ENCODE measurements around the gene GPATCH1. TPM values are rescaled to one million over a fixed set of nuclear protein-coding genes. Genes with fewer than 3 reads are reported as not detected.

The GPATCH1 gene
- total and polyA plus RNA-seq, 10 of the 15 experiments (the other 5 are each of a cell fraction or from before 2014, with no cell fraction given): 4.5 to 9.6 (median 7.2) TPM

- TF ChIP-seq ZBTB4 (CRISPR knock-in tag; IDR thresholded peaks at IDR 0.05): no peak
- TF ChIP-seq HDAC2 (IDR thresholded peaks at IDR 0.05): no peak
- TF ChIP-seq SUZ12 (IDR thresholded peaks at IDR 0.05; ENCODE audit: unreplicated experiment): no peak
- no peak for TF ChIP-seq CUX1 (IDR thresholded peaks at IDR 0.05; ENCODE audit: insufficient replicate concordance, low read depth, low read length)
- TF ChIP-seq SREBF2 (IDR thresholded peaks at IDR 0.05; ENCODE audit: low read length): no peak
- TF ChIP-seq TBL1XR1 (IDR thresholded peaks at IDR 0.05; ENCODE audit: low read depth, low read length): no peak
- TF ChIP-seq PML (IDR thresholded peaks at IDR 0.05; ENCODE audit: low read length): no peak
- no peak for TF ChIP-seq BCLAF1 (IDR thresholded peaks at IDR 0.05)
These were observed 13.9 kb upstream of the GPATCH1 start (continued) for GRCh38 chr19:33067121-33067520.
